Transverse colon (tissue), 4 donors: Measurements from ENCODE around the gene CD300E.
"Not testable (repeated sequence)": the region's sequence is repeated elsewhere in the genome, so short reads cannot be mapped to it uniquely, and the experiment has no call there.

Experiments used
- EP300 ChIP-seq: sonication (generic); formaldehyde crosslinking; IDR thresholded peaks from one replicate; pipeline ENCODE4 v1.6.1; 2017; ENCODE audit warnings: antibody characterized with exemption, low read depth
- POLR2A ChIP-seq: fragments of 450-650 bp; IDR thresholded peaks from one replicate; pipeline ENCODE4 v1.6.1; 2016; ENCODE audit warnings: antibody characterized with exemption, mild to moderate bottlenecking, moderate library complexity
- POLR2AphosphoS5 ChIP-seq, 3 donors: sonication (generic); formaldehyde crosslinking; IDR thresholded peaks; one replicate each; pipeline ENCODE4 v1.6.1; 2016; ENCODE audit warnings: antibody characterized with exemption in 3 of 3
- TF ChIP-seq, protein P1 (sequence below), 5 experiments: fragments of 200-600 bp in 3 of 5; fragments of 450-650 bp in 2 of 5; sonication (generic) in 3 of 5; IDR thresholded peaks; 1 replicate in 2 of 5; 2 replicates in 3 of 5; pipeline ENCODE4 v1.5.1; 2016 to 2017; ENCODE audit warnings: antibody characterized with exemption in 5 of 5, inconsistent platforms in 3 of 5, mild to moderate bottlenecking in 2 of 5, moderate library complexity in 1 of 5

DNA sequence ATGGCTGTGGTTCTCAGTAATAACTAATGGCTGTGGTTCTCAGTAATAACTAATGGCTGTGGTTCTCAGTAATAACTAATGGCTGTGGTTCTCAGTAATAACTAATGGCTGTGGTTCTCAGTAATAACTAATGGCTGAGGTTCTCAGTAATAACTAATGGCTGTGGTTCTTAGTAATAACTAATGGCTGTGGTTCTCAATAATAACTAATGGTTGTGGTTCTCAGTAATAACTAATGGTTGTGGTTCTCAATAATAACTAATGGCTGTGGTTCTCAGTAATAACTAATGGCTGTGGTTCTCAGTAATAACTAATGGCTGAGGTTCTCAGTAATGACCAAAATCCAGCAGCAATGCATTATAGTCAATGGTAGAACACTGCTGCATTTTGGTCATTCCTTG is 49.9 kb downstream of the CD300E start:
- TF ChIP-seq, protein P1, sequence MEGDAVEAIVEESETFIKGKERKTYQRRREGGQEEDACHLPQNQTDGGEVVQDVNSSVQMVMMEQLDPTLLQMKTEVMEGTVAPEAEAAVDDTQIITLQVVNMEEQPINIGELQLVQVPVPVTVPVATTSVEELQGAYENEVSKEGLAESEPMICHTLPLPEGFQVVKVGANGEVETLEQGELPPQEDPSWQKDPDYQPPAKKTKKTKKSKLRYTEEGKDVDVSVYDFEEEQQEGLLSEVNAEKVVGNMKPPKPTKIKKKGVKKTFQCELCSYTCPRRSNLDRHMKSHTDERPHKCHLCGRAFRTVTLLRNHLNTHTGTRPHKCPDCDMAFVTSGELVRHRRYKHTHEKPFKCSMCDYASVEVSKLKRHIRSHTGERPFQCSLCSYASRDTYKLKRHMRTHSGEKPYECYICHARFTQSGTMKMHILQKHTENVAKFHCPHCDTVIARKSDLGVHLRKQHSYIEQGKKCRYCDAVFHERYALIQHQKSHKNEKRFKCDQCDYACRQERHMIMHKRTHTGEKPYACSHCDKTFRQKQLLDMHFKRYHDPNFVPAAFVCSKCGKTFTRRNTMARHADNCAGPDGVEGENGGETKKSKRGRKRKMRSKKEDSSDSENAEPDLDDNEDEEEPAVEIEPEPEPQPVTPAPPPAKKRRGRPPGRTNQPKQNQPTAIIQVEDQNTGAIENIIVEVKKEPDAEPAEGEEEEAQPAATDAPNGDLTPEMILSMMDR (IDR thresholded peaks at IDR 0.05), result not testable (repeated sequence)
- not testable (repeated sequence) for TF ChIP-seq POLR2AphosphoS5 (IDR thresholded peaks at IDR 0.05); POLR2A; EP300
